LNCAP (cell line): ENCODE measurements around the gene REPS2.

Source experiments
- TF ChIP-seq, protein P1 (sequence below): fragments of 450-650 bp; IDR thresholded peaks from 2 replicates; pipeline ENCODE4 v1.5.1; 2017; ENCODE audit warnings: mild to moderate bottlenecking

Gene REPS2

DNA sequence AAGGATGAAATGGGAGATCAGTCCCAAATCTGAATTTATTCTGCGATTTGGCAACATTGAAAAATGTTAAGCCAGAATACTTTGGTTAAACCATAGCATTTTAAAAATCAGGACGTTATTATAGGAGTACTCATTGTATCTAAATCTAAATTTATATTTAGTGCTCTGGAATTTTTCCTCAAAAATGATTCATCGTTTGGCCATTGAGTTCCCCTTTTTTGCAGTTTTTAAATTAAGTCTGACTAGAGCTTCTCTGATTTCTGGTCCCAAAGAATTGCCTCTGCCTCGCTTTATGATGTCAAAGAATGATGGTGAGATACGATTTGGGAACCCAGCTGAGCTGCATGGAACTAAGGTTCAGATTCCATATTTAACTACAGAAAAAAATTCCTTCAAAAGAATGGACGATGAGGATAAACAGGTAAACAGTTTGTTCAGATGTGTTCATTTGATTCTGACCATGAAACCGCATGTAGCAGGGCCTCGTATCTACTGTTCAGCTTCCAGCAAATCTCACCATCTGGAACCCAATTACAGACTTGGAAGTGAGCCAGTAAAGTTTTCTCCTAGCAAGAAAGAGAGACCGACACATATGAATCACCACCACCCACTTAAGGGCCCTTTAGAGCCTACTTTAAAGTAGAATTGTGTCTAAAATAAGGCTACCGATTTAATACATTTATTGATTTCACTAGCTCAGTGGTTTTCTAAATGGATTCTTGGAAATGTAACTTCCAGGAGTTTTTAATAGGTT lies 75.6 kb downstream of the REPS2 start:
- TF ChIP-seq, protein P1, sequence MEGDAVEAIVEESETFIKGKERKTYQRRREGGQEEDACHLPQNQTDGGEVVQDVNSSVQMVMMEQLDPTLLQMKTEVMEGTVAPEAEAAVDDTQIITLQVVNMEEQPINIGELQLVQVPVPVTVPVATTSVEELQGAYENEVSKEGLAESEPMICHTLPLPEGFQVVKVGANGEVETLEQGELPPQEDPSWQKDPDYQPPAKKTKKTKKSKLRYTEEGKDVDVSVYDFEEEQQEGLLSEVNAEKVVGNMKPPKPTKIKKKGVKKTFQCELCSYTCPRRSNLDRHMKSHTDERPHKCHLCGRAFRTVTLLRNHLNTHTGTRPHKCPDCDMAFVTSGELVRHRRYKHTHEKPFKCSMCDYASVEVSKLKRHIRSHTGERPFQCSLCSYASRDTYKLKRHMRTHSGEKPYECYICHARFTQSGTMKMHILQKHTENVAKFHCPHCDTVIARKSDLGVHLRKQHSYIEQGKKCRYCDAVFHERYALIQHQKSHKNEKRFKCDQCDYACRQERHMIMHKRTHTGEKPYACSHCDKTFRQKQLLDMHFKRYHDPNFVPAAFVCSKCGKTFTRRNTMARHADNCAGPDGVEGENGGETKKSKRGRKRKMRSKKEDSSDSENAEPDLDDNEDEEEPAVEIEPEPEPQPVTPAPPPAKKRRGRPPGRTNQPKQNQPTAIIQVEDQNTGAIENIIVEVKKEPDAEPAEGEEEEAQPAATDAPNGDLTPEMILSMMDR = no peak

GRCh38 chrX:17023661-17024060 lies 77.2 kb downstream of the REPS2 start:
- TF ChIP-seq, protein P1 = no peak

- TF ChIP-seq, protein P1 = no peak
These were observed 78.4 kb downstream of the REPS2 start for GRCh38 chrX:17024886-17025285.

DNA sequence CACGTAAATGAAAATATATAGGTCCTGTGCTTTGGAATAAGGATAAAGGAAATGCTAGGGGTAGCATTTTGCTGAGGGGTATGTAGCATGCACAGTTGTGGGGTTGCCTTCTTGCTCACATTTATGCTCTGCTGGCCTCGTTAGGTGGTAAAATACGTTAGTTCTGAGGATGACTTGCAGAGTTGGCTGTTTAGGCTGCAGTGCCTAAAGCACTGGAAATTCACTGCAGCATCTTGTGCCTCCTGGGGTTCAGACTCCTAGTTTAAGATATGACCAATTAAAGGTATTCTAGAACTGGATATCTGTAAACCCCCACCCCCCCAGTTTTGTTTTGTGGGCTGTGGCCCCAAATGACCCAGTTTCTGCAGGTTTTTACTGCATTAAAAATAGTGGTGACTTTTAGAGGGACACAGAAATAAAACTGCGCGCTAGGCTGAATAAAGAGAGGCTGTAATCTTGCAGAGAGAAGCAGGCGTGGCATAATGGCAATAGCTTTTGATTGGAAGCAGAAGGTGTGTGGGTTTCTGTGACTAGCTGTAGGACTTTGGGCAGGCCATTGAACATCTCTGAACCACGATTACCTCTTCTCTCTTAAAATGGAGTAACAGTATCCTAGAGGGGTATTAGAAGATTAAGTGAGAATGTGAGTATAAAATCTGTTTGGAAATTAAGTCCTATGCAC lies 79.3 kb downstream of the REPS2 start:
- TF ChIP-seq, protein P1 = no peak

- TF ChIP-seq, protein P1 = no peak
These were observed 81.5 kb downstream of the REPS2 start for GRCh38 chrX:17027931-17028330.

DNA sequence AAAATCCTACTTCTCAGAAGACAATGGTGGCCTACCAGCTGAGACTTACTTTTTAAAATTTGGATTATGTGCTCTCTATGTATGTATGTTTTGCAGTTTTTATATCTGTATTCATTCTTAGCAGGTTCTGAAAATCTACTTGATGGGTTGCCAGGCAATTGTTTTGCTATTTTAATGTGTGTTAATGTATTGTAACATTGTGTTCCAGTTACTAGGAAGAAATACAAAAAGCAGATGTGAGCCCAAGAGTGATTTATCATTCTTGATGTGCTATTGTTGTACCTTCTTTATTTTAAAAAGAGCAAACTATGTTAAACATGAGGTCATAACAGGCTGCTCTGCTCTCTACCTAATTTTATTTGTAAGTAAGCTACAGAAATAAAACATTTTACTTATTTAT lies 81.9 kb downstream of the REPS2 start:
- TF ChIP-seq, protein P1 = no peak

DNA sequence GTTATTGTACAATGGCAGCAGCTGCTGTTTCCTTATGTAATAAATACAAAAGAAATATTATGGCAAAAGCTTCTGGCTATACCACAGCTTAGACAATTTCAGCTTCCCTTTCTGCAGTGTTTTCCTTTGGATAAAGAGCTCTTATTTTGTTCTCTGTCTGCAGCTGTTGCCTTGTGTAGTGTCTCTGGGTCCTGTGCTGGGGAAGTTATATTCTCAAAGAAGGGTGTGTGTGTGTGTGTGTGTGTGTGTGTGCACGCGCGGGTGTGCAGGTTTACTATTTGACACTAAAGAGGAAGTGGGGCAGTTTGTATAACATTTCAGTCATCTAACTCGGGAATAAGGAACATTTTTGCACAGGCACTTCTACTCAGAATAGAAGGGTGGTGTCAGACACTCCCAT lies 83.6 kb downstream of the REPS2 start:
- TF ChIP-seq, protein P1 = no peak
